ENCODE results near the gene ITPR3. TPM values are rescaled to one million over a fixed set of nuclear protein-coding genes. Genes with fewer than 3 reads are reported as not detected.

ITPR3 gene
- polyA plus RNA-seq, 1 donor (not counting 4 experiments of a cell fraction or from before 2014, with no cell fraction given): 43.3 TPM

GRCh38 chr6:33704215-33705066 is 83.3 kb downstream of the ITPR3 start:
- Histone ChIP-seq H3K4me3 (ENCODE audit: control insufficient read depth in 2 of 3, extremely low read depth in 1 of 3, insufficient read depth in 2 of 3, low read depth in 1 of 3, low read length in 3 of 3) (no peak overlapping the region), H3K36me3 (ENCODE audit: control insufficient read depth in 2 of 2, extremely low read depth in 1 of 2, insufficient read depth in 2 of 2, low read length in 2 of 2) (peaks cover 12 to 29% of the 10 kb centered on the region in 2 experiments), H3K9me3 (ENCODE audit: control insufficient read depth, low read depth, low read length) (no peaks in the 10 kb centered on the region), H3K9ac (ENCODE audit: control insufficient read depth, extremely low read depth, insufficient read depth, low read length) (no peak overlapping the region), H3K4me1 (ENCODE audit: control insufficient read depth, extremely low read depth, insufficient read depth, low read length) (peaks cover 23% of the 10 kb centered on the region), H2AFZ (ENCODE audit: control insufficient read depth, low read length) (no peak overlapping the region), H3K27me3 (ENCODE audit: control insufficient read depth, extremely low read depth, insufficient read depth, low read length) (no peaks in the 10 kb centered on the region), H4K20me1 (ENCODE audit: control insufficient read depth, extremely low read depth, insufficient read depth, low read length) (no peaks in the 10 kb centered on the region), H3K79me2 (ENCODE audit: control insufficient read depth, insufficient read depth, low read length) (no peaks in the 10 kb centered on the region), H3K9me1 (ENCODE audit: control insufficient read depth, extremely low read depth, insufficient read depth, low read length) (no peaks in the 10 kb centered on the region), H3K27ac (ENCODE audit: control insufficient read depth, insufficient read depth, low read length) (no peak overlapping the region), H3K4me2 (ENCODE audit: control insufficient read depth, extremely low read depth, insufficient read depth, low read depth, low read length) (no peak overlapping the region)
- no peak for TF ChIP-seq EZH2 (IDR thresholded peaks at IDR 0.05; ENCODE audit: low read length)
- no peak for TF ChIP-seq CTCF (optimal IDR thresholded peaks at IDR 0.05 in 1 of 3, IDR thresholded peaks at IDR 0.05 in 1 of 3, conservative IDR thresholded peaks at IDR 0.05 in 1 of 3; ENCODE audit: extremely low read depth in 1 of 3, insufficient read depth in 2 of 3, low read length in 3 of 3)
- DNase-seq (ENCODE audit: low read depth, low spot score) (no peak), FAIRE-seq (no peak)
- dilution Hi-C loops (cut with MboI; ENCODE audit: extremely low pct_ligation_motif_present, low sequenced_read_pairs): no loop called here

- no peaks in the 10 kb centered on the region for H4K20me1 ChIP-seq (ENCODE audit: control insufficient read depth, extremely low read depth, insufficient read depth, low read length)
- no peak for DNase-seq (ENCODE audit: low read depth, low spot score)
- H3K9me3 ChIP-seq (ENCODE audit: control insufficient read depth, low read depth, low read length): no peaks in the 10 kb centered on the region
- no peak overlapping the region for H3K4me3 ChIP-seq (ENCODE audit: control insufficient read depth in 2 of 3, extremely low read depth in 1 of 3, insufficient read depth in 2 of 3, low read depth in 1 of 3, low read length in 3 of 3)
- no peaks in the 10 kb centered on the region for H3K27me3 ChIP-seq (ENCODE audit: control insufficient read depth, extremely low read depth, insufficient read depth, low read length)
- TF ChIP-seq EZH2 (IDR thresholded peaks at IDR 0.05; ENCODE audit: low read length) (no peak), CTCF (optimal IDR thresholded peaks at IDR 0.05 in 1 of 3, IDR thresholded peaks at IDR 0.05 in 1 of 3, conservative IDR thresholded peaks at IDR 0.05 in 1 of 3; ENCODE audit: extremely low read depth in 1 of 3, insufficient read depth in 2 of 3, low read length in 3 of 3) (no peak)
- H3K9ac ChIP-seq (ENCODE audit: control insufficient read depth, extremely low read depth, insufficient read depth, low read length): no peak overlapping the region
- dilution Hi-C loops (cut with MboI; ENCODE audit: extremely low pct_ligation_motif_present, low sequenced_read_pairs): no loop called here
- H3K27ac ChIP-seq (ENCODE audit: control insufficient read depth, insufficient read depth, low read length): no peak overlapping the region
- no peak for FAIRE-seq
- H3K4me1 ChIP-seq (ENCODE audit: control insufficient read depth, extremely low read depth, insufficient read depth, low read length): peaks cover 23% of the 10 kb centered on the region
- H3K9me1 ChIP-seq (ENCODE audit: control insufficient read depth, extremely low read depth, insufficient read depth, low read length): no peaks in the 10 kb centered on the region
- peaks cover 8% of the 10 kb centered on the region for H3K79me2 ChIP-seq (ENCODE audit: control insufficient read depth, insufficient read depth, low read length)
- H3K36me3 ChIP-seq (ENCODE audit: control insufficient read depth in 2 of 2, extremely low read depth in 1 of 2, insufficient read depth in 2 of 2, low read length in 2 of 2): peaks cover 11 to 35% of the 10 kb centered on the region in 2 experiments
- no peak overlapping the region for H2AFZ ChIP-seq (ENCODE audit: control insufficient read depth, low read length)
- no peak overlapping the region for H3K4me2 ChIP-seq (ENCODE audit: control insufficient read depth, extremely low read depth, insufficient read depth, low read depth, low read length)
Observed at GRCh38 chr6:33705268-33705885, 84.3 kb downstream of the ITPR3 start.

Measured in keratinocyte (primary cell).